GM21825 (cell line): ENCODE data around the gene CCDC152.
"Not testable (repeated sequence)": the region's sequence is repeated elsewhere in the genome, so short reads cannot be mapped to it uniquely, and the experiment has no call there.

Source experiments
- ATAC-seq: cut with Tn5 transposase; IDR thresholded peaks from one replicate; pipeline ENCODE4 v1.9.1; 2021; ENCODE audit warnings: mild to moderate bottlenecking, moderate library complexity; ENCODE audit not compliant: unreplicated experiment

The CCDC152 gene

GRCh38 chr5:42844408-42844807 is 87.8 kb downstream of the CCDC152 start:
- not testable (repeated sequence) for ATAC-seq

DNA sequence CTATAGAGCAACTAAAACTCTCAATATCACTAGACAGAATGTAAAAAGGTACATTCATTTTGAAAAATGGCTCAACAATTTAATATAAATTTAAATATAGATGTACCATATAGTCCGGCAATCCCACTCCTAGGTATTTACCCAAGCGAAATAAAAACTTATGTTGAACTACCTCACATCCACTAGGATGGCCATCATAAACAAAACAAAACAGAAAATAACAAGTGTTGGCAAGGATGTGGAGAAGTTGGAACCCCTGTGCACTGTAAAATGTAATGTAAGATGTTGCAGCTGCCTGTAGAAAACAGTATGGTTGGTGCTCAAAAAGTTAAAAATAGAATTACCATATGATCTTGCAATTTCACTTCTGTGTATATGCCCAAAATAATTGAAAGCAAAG is 91.9 kb downstream of the CCDC152 start:
- no peak for ATAC-seq

DNA sequence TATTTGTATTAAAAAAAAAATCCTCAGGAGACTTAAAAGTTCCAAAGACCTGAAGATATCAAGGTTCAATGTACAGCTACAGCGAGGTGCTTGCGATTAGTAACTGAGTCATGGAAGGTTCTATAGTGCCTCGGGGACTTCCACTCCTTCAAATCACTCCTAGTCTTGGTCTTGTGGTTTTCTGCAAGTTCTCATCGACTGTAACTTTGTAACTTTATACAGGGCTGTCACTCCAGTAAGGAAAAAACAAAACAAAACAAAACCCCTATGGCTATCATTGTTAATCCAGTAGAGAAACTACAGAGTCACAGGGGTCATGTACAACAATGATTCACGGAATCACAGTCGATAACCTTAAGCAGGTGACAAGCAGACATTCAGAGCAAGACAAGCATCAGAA is 94.9 kb downstream of the CCDC152 start:
- ATAC-seq, result no peak
